Kidney (tissue), 22 donors: ENCODE results near the gene POU3F1. TPM values are rescaled to one million over a fixed set of nuclear protein-coding genes. Genes with fewer than 3 reads are reported as not detected.

Source experiments
- DNase-seq, 5 donors: peaks; one replicate each; pipeline ENCODE4 v3.0.0-alpha.2; 2013 to 2020
- FAIRE-seq: peaks from 2 replicates; lab custom pipeline; 2012; peaks lifted over from hg19 to GRCh38; lab: Jason Lieb, UNC
- H3K27ac ChIP-seq, 2 donors: one replicate each; pipeline ENCODE4 v1.7.0; 2013; ENCODE audit warnings: low read depth in 2 of 2, low read length in 2 of 2, inconsistent platforms in 1 of 2
- H3K27me3 ChIP-seq: one replicate; pipeline ENCODE4 v1.7.1; 2013; ENCODE audit warnings: low read length, inconsistent platforms; ENCODE audit not compliant: control insufficient read depth, insufficient read depth
- H3K36me3 ChIP-seq, 3 donors: one replicate each; pipeline versions ENCODE4 v1.7.0 to v1.7.1; 2013; ENCODE audit warnings: low read length in 3 of 3, control low read depth in 1 of 3, inconsistent platforms in 1 of 3; ENCODE audit not compliant: insufficient read depth in 3 of 3, control insufficient read depth in 2 of 3
- H3K4me1 ChIP-seq, 3 donors: one replicate each; pipeline versions ENCODE4 v1.7.0 to v1.7.1; 2013; ENCODE audit warnings: low read length in 3 of 3, inconsistent platforms in 1 of 3, low read depth in 1 of 3; ENCODE audit not compliant: control insufficient read depth in 2 of 3, insufficient read depth in 2 of 3
- H3K4me3 ChIP-seq, 3 donors: one replicate each; pipeline versions ENCODE4 v1.7.0 to v1.8.1; 2013; ENCODE audit warnings: low read length in 3 of 3, control low read depth in 1 of 3, inconsistent platforms in 1 of 3
- H3K9ac ChIP-seq, 3 donors: one replicate each; pipeline versions ENCODE4 v1.7.0 to v1.7.1; 2013; ENCODE audit warnings: low read length in 3 of 3, control low read depth in 1 of 3, inconsistent platforms in 1 of 3
- H3K9me3 ChIP-seq, 3 donors: one replicate each; pipeline versions ENCODE4 v1.7.0 to v1.7.1; 2013; ENCODE audit warnings: low read length in 3 of 3, control low read depth in 1 of 3, inconsistent platforms in 1 of 3; ENCODE audit not compliant: control insufficient read depth in 2 of 3, insufficient read depth in 1 of 3
- intact Hi-C: fragments of 100-400 bp; cut with DNase I; formaldehyde crosslinking; loops from one replicate; pipeline ENCODE4 v1.11.1; 2022
- long read RNA-seq, 10 donors: library from polyadenylated mRNA in 1 of 10; unstranded in 1 of 10; transcript quantifications; one replicate each; pipeline ENCODE4 v2.0.0 and lab custom pipeline, GENCODE V29; 2021 to 2026
- polyA plus RNA-seq: library from polyadenylated mRNA; stranded (reverse); fragments of 350-450 nt; fragmentation: Illumina TruSeq; extraction: RNeasy Lipid Tissue Mini Kit (QIAGEN cat#74804); gene quantifications from one replicate; pipeline ENCODE4 v1.2.3, GENCODE V29; 2014; ENCODE audit warnings: low read depth, low replicate concordance; ENCODE audit not compliant: insufficient read depth
- total RNA-seq: library from RNA; stranded (reverse); fragmentation: NEBNext Ultra II Directional; extraction: Animal tissue kit (Norgen Biotek cat#: 25700); gene quantifications from one replicate; pipeline ENCODE4 v1.2.1, GENCODE V29; 2021
- TF ChIP-seq, protein P1 (sequence below): IDR thresholded peaks from 3 replicates; pipeline ENCODE4 v1.5.1; 2012; ENCODE audit warnings: mild to moderate bottlenecking, moderate library complexity, borderline replicate concordance; ENCODE audit not compliant: insufficient read depth; ENCODE audit errors: extremely low read depth
- donor health status: control.
- donor health status: control.
- donor health status: control.
- donor health status: control.
- donor health status: control.
- donor health status: DM: yes; HTN: yes; CAD: no.
- donor health status: Normal renal cell carcinoma (clear cell type).

The POU3F1 gene
- total RNA-seq (not detected), polyA plus RNA-seq (not detected)
- long read RNA-seq, donor 1, transcript POU3F1-201 (1 exons, 2,184 nt) = major isoform, 5 of 5 reads
- long read RNA-seq, donor 1, partial matches to known transcripts = 0 of 5 reads
- long read RNA-seq, donor 1, other reads (novel, unspliced or antisense) = 0 of 5 reads
- long read RNA-seq, donor 2, partial matches to known transcripts = 0 of 3 reads
- long read RNA-seq, donor 2, other reads (novel, unspliced or antisense) = 0 of 3 reads
- long read RNA-seq, donor 3, partial matches to known transcripts = 0 of 1 reads
- long read RNA-seq, donor 3, other reads (novel, unspliced or antisense) = 0 of 1 reads
- long read RNA-seq, donor 4, partial matches to known transcripts = 0 of 2 reads
- long read RNA-seq, donor 4, other reads (novel, unspliced or antisense) = 0 of 2 reads
- long read RNA-seq, donor 5 = 0 reads
- long read RNA-seq, donor 6 = 0 reads
- long read RNA-seq, donor 7, partial matches to known transcripts = 0 of 1 reads
- long read RNA-seq, donor 7, other reads (novel, unspliced or antisense) = 0 of 1 reads
- long read RNA-seq, donor 8, partial matches to known transcripts = 0 of 1 reads
- long read RNA-seq, donor 8, other reads (novel, unspliced or antisense) = 0 of 1 reads
- long read RNA-seq, donor 9, partial matches to known transcripts = 0 of 4 reads
- long read RNA-seq, donor 9, other reads (novel, unspliced or antisense) = 0 of 4 reads
- long read RNA-seq, donor 10, partial matches to known transcripts = 0 of 1 reads
- long read RNA-seq, donor 10, other reads (novel, unspliced or antisense) = 0 of 1 reads

GRCh38 chr1:38046333-38046883 lies at the start of gene POU3F1:
TSS of gene POU3F1 (minus strand) at chr1:38046793. CDS start at chr1:38046743, 50 bp downstream.
- no peak for FAIRE-seq
- DNase-seq = peak in 2 of 5 donors; percentile 55 to 72
- H3K9me3 ChIP-seq = no peaks in the 10 kb centered on the region
- peak within 1 kb of the TSS in 1 of 3 donors; percentile 46 for H3K4me3 ChIP-seq
- H3K27me3 ChIP-seq = peaks cover 23% of the 10 kb centered on the region
- intact Hi-C loops = no loop called here
- H3K36me3 ChIP-seq = no peaks in the 10 kb centered on the region
- H3K27ac ChIP-seq = no peak within 1 kb of the TSS
- H3K4me1 ChIP-seq = peaks cover 0 to 7% (median 7%) of the 10 kb centered on the region in 3 donors
- TF ChIP-seq, protein P1, sequence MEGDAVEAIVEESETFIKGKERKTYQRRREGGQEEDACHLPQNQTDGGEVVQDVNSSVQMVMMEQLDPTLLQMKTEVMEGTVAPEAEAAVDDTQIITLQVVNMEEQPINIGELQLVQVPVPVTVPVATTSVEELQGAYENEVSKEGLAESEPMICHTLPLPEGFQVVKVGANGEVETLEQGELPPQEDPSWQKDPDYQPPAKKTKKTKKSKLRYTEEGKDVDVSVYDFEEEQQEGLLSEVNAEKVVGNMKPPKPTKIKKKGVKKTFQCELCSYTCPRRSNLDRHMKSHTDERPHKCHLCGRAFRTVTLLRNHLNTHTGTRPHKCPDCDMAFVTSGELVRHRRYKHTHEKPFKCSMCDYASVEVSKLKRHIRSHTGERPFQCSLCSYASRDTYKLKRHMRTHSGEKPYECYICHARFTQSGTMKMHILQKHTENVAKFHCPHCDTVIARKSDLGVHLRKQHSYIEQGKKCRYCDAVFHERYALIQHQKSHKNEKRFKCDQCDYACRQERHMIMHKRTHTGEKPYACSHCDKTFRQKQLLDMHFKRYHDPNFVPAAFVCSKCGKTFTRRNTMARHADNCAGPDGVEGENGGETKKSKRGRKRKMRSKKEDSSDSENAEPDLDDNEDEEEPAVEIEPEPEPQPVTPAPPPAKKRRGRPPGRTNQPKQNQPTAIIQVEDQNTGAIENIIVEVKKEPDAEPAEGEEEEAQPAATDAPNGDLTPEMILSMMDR = no peak
- no peak within 1 kb of the TSS for H3K9ac ChIP-seq

DNA sequence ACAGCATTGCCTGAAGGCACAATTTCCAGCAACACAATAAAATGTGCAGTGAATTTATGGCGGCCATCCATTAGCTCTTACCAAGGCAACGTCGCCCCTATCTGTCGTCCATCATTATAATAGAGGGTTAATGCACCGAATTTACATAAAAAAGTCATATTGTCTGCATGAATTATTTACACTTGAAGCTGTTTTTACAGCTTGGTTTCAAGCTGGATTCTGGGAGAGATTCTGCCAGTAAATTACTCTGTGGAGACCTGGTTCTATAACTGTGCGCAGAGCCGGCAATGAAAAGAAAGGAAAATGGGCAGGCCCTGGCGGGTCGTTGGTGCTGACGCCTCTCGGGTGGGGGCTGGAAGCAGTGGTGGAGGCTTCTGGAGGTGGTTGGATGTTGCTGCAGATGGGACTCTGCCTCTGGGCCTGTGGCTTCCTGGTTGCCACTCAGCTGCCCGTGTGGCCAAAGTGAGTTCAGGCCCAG lies 48.9 kb upstream of the POU3F1 start:
- Histone ChIP-seq H3K9ac (no peak overlapping the region), H3K4me3 (no peak overlapping the region), H3K9me3 (no peaks in the 10 kb centered on the region), H3K4me1 (peaks cover 0 to 7% (median 0%) of the 10 kb centered on the region in 3 donors), H3K27ac (no peak overlapping the region), H3K27me3 (no peaks in the 10 kb centered on the region), H3K36me3 (no peaks in the 10 kb centered on the region)
- FAIRE-seq (no peak), DNase-seq (peak in 2 of 5 donors; percentile 57)
- intact Hi-C loops = no loop called here
- TF ChIP-seq, protein P1 = no peak

DNA sequence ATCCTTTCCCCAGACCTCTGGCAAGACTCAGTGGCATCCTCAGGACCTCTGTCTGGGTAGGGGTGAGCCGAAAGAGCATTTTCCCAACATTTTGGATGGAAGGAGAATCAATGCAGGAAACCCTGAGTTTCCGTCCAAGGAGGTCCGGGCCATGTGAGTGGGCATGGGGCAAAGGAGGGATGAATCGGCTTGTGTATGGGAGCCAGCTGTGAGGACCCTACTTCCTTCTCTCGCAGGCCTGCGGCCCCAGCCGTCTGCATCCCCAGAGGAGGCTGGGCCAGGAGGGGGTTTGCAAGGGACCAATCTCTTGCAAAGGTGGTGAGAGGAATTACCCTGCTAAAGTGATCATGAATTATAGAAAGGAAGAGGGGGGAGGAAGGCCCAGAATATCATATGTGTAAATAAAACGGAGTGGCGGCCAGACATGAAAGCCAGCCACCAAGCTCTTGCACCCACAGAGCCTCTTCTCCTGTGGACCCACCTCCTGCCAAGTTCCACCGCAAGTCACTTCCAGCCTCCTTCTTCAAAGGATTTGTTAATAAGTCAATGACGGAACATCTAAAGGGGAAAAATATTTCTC lies 48.2 kb upstream of the POU3F1 start:
- DNase-seq (no peak), FAIRE-seq (no peak)
- Histone ChIP-seq H3K27me3 (no peaks in the 10 kb centered on the region), H3K4me3 (no peak overlapping the region), H3K27ac (no peak overlapping the region), H3K9ac (no peak overlapping the region), H3K9me3 (no peaks in the 10 kb centered on the region), H3K36me3 (no peaks in the 10 kb centered on the region), H3K4me1 (peaks cover 0 to 7% (median 0%) of the 10 kb centered on the region in 3 donors)
- intact Hi-C loops = no loop called here
- TF ChIP-seq, protein P1 = no peak
